ENCODE measurements around the gene EDEM3.

Gene EDEM3

DNA sequence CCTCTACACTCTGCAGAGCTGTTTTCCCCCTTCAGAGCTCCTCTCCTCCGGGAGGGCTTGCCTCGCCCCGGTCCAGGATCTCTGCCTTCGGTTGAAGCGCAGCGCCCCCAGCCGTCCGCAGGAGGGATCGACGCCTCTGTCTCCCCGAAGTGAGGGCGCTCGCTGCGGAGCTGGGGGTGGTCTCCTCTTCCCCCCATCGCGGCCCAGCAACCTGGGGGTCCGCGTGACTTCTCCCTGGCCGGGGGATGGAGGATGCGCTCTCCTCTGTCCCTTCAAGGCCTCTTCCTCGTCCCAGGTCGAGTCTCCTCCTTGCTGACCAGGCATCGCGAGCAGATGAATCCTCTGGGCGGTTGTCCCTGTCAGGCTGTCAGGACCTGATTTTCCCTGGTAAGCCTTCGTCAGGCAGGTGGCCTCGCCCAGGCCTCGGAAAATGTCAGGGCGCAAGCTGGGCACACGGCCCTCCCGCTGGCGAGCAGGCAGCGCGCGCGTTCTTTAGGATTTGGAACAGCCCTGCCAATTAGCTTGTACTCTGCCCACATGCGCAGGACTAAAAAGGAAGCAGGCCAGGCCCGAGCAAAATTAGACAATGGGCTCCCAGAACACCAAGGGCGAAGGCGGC, 90.5 kb downstream of the EDEM3 start:
- Histone ChIP-seq H3K9me3 (no peaks in the 10 kb centered on the region), H3K36me3 (replicated peaks) (no peaks in the 10 kb centered on the region), H3K27me3 (ENCODE audit: low read depth) (no peaks in the 10 kb centered on the region), H3K4me1 (peaks cover 16% of the 10 kb centered on the region), H3K4me3 (no peak overlapping the region)
- in situ Hi-C loops (cut with MboI; ENCODE audit: low sequenced_read_pairs): loop anchor here (10.0 kb wide), 1 partner anchor 279 kb away; the partner anchor contains the start of gene C1orf21
- peak; percentile 52 to 88 for DNase-seq (ENCODE audit: low spot score in 2 of 2)

- Histone ChIP-seq H3K9me3 (no peaks in the 10 kb centered on the region), H3K4me1 (no peaks in the 10 kb centered on the region), H3K36me3 (replicated peaks) (no peaks in the 10 kb centered on the region), H3K4me3 (no peak overlapping the region), H3K27me3 (ENCODE audit: low read depth) (no peaks in the 10 kb centered on the region)
- DNase-seq (ENCODE audit: low spot score in 2 of 2): no peak
- in situ Hi-C loops (cut with MboI; ENCODE audit: low sequenced_read_pairs): loop anchor here (10.0 kb wide), 1 partner anchor 277 kb away; the partner anchor contains the start of gene C1orf21
Observed at GRCh38 chr1:184661801-184662200, 92.9 kb downstream of the EDEM3 start.

DNA sequence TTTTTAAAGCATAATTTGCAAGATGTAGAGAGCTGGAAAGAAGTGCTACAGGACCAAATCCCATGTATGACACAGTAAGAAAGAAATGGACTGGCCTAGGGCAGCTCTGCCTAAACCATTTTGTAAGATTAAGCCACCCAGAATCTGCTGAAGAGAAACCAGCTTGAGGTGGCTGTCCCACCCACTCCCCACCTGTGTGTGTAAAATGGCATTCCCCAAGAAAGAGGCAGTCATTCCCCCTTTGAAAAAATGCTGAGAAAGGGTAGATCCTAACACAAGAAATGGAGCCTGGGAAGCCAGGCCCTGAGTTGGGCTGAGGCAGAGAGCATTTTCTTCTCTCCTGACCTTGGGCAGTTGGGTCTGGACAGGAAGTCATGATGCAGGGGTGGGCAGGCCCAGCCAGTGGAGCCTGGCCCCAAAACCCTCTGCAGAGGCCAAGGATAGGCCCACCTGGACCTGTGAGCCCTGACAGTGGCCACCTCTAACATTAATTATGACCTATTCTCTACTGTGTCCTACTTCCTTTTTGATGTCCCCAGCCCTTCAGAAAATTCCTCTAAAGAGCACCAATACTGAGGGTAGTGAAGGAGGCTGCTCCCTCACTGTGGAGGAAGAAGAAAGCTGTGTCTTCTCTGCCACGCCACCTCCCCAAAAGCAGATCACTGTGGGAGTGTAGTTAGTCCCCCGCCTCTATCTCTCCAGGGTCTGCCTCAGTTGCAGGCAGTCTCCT, 94.0 kb downstream of the EDEM3 start:
- no peak overlapping the region for H3K4me3 ChIP-seq
- in situ Hi-C loops (cut with MboI; ENCODE audit: low sequenced_read_pairs): loop anchor here (10.0 kb wide), 1 partner anchor 276 kb away; the partner anchor contains the start of gene C1orf21
- H3K4me1 ChIP-seq: no peaks in the 10 kb centered on the region
- H3K9me3 ChIP-seq: no peaks in the 10 kb centered on the region
- DNase-seq (ENCODE audit: low spot score in 2 of 2): no peak
- H3K36me3 ChIP-seq (replicated peaks): no peaks in the 10 kb centered on the region
- no peaks in the 10 kb centered on the region for H3K27me3 ChIP-seq (ENCODE audit: low read depth)

DNA sequence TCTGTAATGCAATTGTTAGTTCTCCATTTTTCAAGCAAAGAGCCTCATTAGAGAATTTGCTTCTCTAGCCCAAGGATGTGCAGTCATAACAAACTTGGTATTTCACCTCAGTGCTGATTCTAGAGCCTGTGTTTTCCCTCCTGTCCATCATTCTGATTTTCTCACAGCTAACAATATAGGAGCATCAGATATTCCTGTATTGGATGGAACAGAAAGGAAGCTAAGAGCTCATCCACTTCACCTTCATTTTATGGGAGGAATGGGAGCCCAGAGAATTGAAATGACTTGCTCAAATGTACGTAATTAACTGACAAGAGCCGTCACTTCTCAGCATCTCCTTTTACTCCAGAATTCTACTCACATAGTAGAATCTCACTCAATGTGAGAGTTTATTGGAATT, 96.6 kb downstream of the EDEM3 start:
- in situ Hi-C loops (cut with MboI; ENCODE audit: low sequenced_read_pairs): no loop called here
- no peaks in the 10 kb centered on the region for H3K27me3 ChIP-seq (ENCODE audit: low read depth)
- DNase-seq (ENCODE audit: low spot score in 2 of 2): no peak

DNA sequence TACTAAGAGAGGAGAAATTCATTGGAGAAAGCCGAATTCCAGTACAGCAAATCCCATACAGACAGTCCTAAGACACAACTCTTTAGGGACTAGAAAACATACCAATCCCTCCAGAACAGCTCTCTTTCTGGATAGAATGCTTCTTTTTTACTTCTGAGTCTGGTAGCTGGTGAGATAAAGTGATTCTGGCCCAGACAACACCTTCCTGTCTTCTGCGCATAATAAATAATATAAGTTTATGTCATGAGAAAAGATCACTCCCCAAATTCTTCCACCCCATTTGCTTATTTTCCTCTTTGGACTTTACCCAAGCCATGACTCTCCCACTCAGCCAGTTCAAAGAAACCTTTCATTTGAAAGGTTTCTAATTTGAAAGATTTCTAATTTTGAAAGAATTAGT, 98.4 kb downstream of the EDEM3 start:
- in situ Hi-C loops (cut with MboI; ENCODE audit: low sequenced_read_pairs): no loop called here
- no peaks in the 10 kb centered on the region for H3K9me3 ChIP-seq
- no peak for DNase-seq (ENCODE audit: low spot score in 2 of 2)
- no peaks in the 10 kb centered on the region for H3K36me3 ChIP-seq (replicated peaks)
- no peaks in the 10 kb centered on the region for H3K4me1 ChIP-seq
- no peaks in the 10 kb centered on the region for H3K27me3 ChIP-seq (ENCODE audit: low read depth)
- no peak overlapping the region for H3K4me3 ChIP-seq

More for the DNA sequence above, 96.6 kb downstream of the EDEM3 start:
- H3K4me1 ChIP-seq: no peaks in the 10 kb centered on the region
- no peaks in the 10 kb centered on the region for H3K9me3 ChIP-seq
- no peaks in the 10 kb centered on the region for H3K36me3 ChIP-seq (replicated peaks)
- no peak overlapping the region for H3K4me3 ChIP-seq

GRCh38 chr1:184655185-184655584, 99.5 kb downstream of the EDEM3 start:
- H3K9me3 ChIP-seq: no peaks in the 10 kb centered on the region
- no peak overlapping the region for H3K4me3 ChIP-seq
- H3K27me3 ChIP-seq (ENCODE audit: low read depth): no peaks in the 10 kb centered on the region
- H3K36me3 ChIP-seq (replicated peaks): no peaks in the 10 kb centered on the region
- DNase-seq (ENCODE audit: low spot score in 2 of 2): no peak
- in situ Hi-C loops (cut with MboI; ENCODE audit: low sequenced_read_pairs): no loop called here
- no peaks in the 10 kb centered on the region for H3K4me1 ChIP-seq

- no peaks in the 10 kb centered on the region for H3K9me3 ChIP-seq
- H3K4me3 ChIP-seq: no peak overlapping the region
- H3K36me3 ChIP-seq (replicated peaks): no peaks in the 10 kb centered on the region
- in situ Hi-C loops (cut with MboI; ENCODE audit: low sequenced_read_pairs): no loop called here
- no peaks in the 10 kb centered on the region for H3K4me1 ChIP-seq
- H3K27me3 ChIP-seq (ENCODE audit: low read depth): no peaks in the 10 kb centered on the region
- no peak for DNase-seq (ENCODE audit: low spot score in 2 of 2)
Observed at GRCh38 chr1:184650177-184650866, 104.3 kb downstream of the EDEM3 start.

GRCh38 chr1:184649451-184649888, 105.2 kb downstream of the EDEM3 start:
- Histone ChIP-seq H3K4me3 (no peak overlapping the region), H3K4me1 (no peaks in the 10 kb centered on the region), H3K36me3 (replicated peaks) (no peaks in the 10 kb centered on the region), H3K27me3 (ENCODE audit: low read depth) (no peaks in the 10 kb centered on the region), H3K9me3 (no peaks in the 10 kb centered on the region)
- no peak for DNase-seq (ENCODE audit: low spot score in 2 of 2)
- in situ Hi-C loops (cut with MboI; ENCODE audit: low sequenced_read_pairs): no loop called here

DNA sequence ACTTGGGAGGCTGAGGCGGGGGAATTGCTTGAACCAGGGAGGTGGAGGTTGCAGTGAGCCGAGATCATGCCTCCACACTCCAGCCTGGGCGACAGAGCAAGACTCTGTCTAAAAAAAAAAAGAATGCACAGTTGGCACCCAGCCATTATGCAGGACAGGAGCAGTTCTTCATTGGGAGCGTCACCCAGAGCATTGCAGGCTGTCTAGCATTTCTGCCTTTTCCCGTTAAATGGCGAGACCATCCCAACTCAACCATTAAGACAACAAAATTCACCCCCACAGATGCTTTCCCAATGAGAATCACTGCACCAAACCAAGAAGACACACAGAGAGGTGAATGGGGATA, 105.8 kb downstream of the EDEM3 start:
- in situ Hi-C loops (cut with MboI; ENCODE audit: low sequenced_read_pairs): no loop called here
- no peak for DNase-seq (ENCODE audit: low spot score in 2 of 2)
- Histone ChIP-seq H3K4me1 (no peaks in the 10 kb centered on the region), H3K27me3 (ENCODE audit: low read depth) (no peaks in the 10 kb centered on the region), H3K4me3 (no peak overlapping the region), H3K9me3 (no peaks in the 10 kb centered on the region), H3K36me3 (replicated peaks) (no peaks in the 10 kb centered on the region)

GRCh38 chr1:184648160-184648855, 106.3 kb downstream of the EDEM3 start:
- no peaks in the 10 kb centered on the region for H3K27me3 ChIP-seq (ENCODE audit: low read depth)
- no peaks in the 10 kb centered on the region for H3K36me3 ChIP-seq (replicated peaks)
- no peaks in the 10 kb centered on the region for H3K4me1 ChIP-seq
- no peak for DNase-seq (ENCODE audit: low spot score in 2 of 2)
- no peak overlapping the region for H3K4me3 ChIP-seq
- in situ Hi-C loops (cut with MboI; ENCODE audit: low sequenced_read_pairs): no loop called here
- H3K9me3 ChIP-seq: no peaks in the 10 kb centered on the region

GRCh38 chr1:184647471-184647870, 107.2 kb downstream of the EDEM3 start:
- no peaks in the 10 kb centered on the region for H3K9me3 ChIP-seq
- no peaks in the 10 kb centered on the region for H3K36me3 ChIP-seq (replicated peaks)
- H3K4me1 ChIP-seq: no peaks in the 10 kb centered on the region
- no peak overlapping the region for H3K4me3 ChIP-seq
- H3K27me3 ChIP-seq (ENCODE audit: low read depth): no peaks in the 10 kb centered on the region
- in situ Hi-C loops (cut with MboI; ENCODE audit: low sequenced_read_pairs): no loop called here
- DNase-seq (ENCODE audit: low spot score in 2 of 2): no peak

DNA sequence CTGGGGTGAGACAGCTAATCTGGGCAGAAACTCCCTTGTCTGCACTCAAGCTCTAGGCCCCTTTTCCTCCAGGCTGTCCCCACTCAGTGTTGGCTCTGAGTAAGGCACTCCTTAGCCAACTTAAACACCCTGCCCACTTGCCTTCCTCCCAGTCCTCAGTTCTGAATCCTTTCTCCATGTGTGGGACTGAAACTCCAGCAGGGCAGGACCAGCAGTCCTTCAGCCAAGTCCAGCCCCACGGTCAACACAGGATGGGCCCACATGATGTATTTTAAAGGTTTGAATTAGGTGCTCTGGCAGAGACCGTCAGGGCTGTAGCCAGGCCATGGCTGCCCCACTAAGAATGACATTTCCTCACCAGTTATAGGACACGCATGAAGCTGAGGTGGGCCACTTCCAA, 107.8 kb downstream of the EDEM3 start:
- H3K27me3 ChIP-seq (ENCODE audit: low read depth): no peaks in the 10 kb centered on the region
- in situ Hi-C loops (cut with MboI; ENCODE audit: low sequenced_read_pairs): no loop called here

GRCh38 chr1:184646178-184646701, 108.4 kb downstream of the EDEM3 start:
- Histone ChIP-seq H3K4me1 (no peaks in the 10 kb centered on the region), H3K9me3 (no peaks in the 10 kb centered on the region), H3K36me3 (replicated peaks) (no peaks in the 10 kb centered on the region), H3K4me3 (no peak overlapping the region), H3K27me3 (ENCODE audit: low read depth) (no peaks in the 10 kb centered on the region)
- DNase-seq (ENCODE audit: low spot score in 2 of 2): no peak
- in situ Hi-C loops (cut with MboI; ENCODE audit: low sequenced_read_pairs): no loop called here

More for the DNA sequence above, 107.8 kb downstream of the EDEM3 start:
- H3K36me3 ChIP-seq (replicated peaks): no peaks in the 10 kb centered on the region
- H3K4me3 ChIP-seq: no peak overlapping the region
- H3K4me1 ChIP-seq: no peaks in the 10 kb centered on the region
- DNase-seq (ENCODE audit: low spot score in 2 of 2): no peak
- no peaks in the 10 kb centered on the region for H3K9me3 ChIP-seq
